GM18873 (cell line): Measurements from ENCODE around the gene ALAS1.

Experiments used
- ATAC-seq: cut with Tn5 transposase; IDR thresholded peaks from one replicate; pipeline ENCODE4 v1.9.1; 2021; ENCODE audit warnings: mild to moderate bottlenecking, moderate library complexity, moderate number of reproducible peaks; ENCODE audit not compliant: unreplicated experiment, low FRiP score

Gene ALAS1

GRCh38 chr3:52218937-52219650, 21.1 kb downstream of the ALAS1 start:
- ATAC-seq: no peak

- no peak for ATAC-seq
Observed at GRCh38 chr3:52220380-52221026, 22.5 kb downstream of the ALAS1 start.

GRCh38 chr3:52221141-52221562, 23.2 kb downstream of the ALAS1 start:
- no peak for ATAC-seq

- no peak for ATAC-seq
Observed at GRCh38 chr3:52221563-52222318, 23.8 kb downstream of the ALAS1 start.

- ATAC-seq: no peak
Observed at GRCh38 chr3:52222319-52223221, 24.6 kb downstream of the ALAS1 start.

- no peak for ATAC-seq
Observed at GRCh38 chr3:52223449-52224408, 25.8 kb downstream of the ALAS1 start.

- peak; percentile 73 for ATAC-seq
Observed at GRCh38 chr3:52225452-52226228, 27.7 kb downstream of the ALAS1 start, which contains the start of gene TLR9. TSS of gene TLR9 (minus strand) at chr3:52225645. CDS start at chr3:52225529, 116 bp downstream.

GRCh38 chr3:52226229-52226817, 28.4 kb downstream of the ALAS1 start:
- no peak for ATAC-seq

GRCh38 chr3:52227117-52227516, 29.2 kb downstream of the ALAS1 start:
- ATAC-seq: no peak

GRCh38 chr3:52227766-52228165, 29.8 kb downstream of the ALAS1 start:
- ATAC-seq: no peak

GRCh38 chr3:52228266-52228665, 30.3 kb downstream of the ALAS1 start:
- ATAC-seq: no peak

- ATAC-seq: no peak
Observed at GRCh38 chr3:52228751-52229291, 30.9 kb downstream of the ALAS1 start.

GRCh38 chr3:52229656-52230055, 31.7 kb downstream of the ALAS1 start:
- ATAC-seq: no peak

GRCh38 chr3:52230461-52230860, 32.5 kb downstream of the ALAS1 start:
- no peak for ATAC-seq

GRCh38 chr3:52230889-52231499, 33.0 kb downstream of the ALAS1 start:
- no peak for ATAC-seq

GRCh38 chr3:52231502-52232278, 33.7 kb downstream of the ALAS1 start:
- no peak for ATAC-seq
